ENCODE data around the gene ENPP7.
A peak's percentile ranks its signal among the peaks of the same experiment; 100 is the strongest.

Gene ENPP7

GRCh38 chr17:79730437-79730768 lies 340 bp upstream of the ENPP7 start:
- no peak for DNase-seq (ENCODE audit: low read depth in 2 of 3, low spot score in 1 of 3)

- no peak for DNase-seq (ENCODE audit: low read depth in 2 of 3, low spot score in 1 of 3)
Observed at GRCh38 chr17:79732254-79732653, 1.5 kb downstream of the ENPP7 start.

- DNase-seq (ENCODE audit: low read depth in 2 of 3, low spot score in 1 of 3): no peak
Observed at GRCh38 chr17:79732804-79733691, 2.3 kb downstream of the ENPP7 start.

DNA sequence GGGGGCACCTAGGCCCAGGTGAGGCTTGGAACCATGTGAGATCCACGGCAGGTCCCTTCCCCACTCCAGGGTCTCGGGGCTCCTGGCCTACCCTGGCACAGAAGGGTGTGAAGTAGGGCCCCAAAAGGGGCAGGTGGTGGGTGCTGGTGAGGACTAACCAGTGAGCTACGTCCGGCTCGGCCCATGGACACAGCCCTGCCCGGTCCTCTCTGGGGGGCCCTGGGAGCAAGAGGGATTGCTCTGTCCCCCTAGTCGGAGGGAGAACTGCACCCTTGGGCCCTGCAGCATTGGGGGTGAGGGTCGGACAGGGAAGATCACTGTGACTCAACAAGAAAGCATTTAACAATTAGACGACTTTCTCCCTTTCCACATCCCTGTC lies 2.9 kb downstream of the ENPP7 start:
- no peak for DNase-seq (ENCODE audit: low read depth in 2 of 3, low spot score in 1 of 3)

DNA sequence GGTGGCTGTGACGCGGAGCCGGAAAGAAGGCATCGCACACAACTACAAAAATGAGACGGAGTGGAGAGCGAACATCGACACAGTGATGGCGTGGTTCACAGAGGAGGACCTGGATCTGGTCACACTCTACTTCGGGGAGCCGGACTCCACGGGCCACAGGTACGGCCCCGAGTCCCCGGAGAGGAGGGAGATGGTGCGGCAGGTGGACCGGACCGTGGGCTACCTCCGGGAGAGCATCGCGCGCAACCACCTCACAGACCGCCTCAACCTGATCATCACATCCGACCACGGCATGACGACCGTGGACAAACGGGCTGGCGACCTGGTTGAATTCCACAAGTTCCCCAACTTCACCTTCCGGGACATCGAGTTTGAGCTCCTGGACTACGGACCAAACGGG lies 4.4 kb downstream of the ENPP7 start:
- no peak for DNase-seq (ENCODE audit: low read depth in 2 of 3, low spot score in 1 of 3)

DNA sequence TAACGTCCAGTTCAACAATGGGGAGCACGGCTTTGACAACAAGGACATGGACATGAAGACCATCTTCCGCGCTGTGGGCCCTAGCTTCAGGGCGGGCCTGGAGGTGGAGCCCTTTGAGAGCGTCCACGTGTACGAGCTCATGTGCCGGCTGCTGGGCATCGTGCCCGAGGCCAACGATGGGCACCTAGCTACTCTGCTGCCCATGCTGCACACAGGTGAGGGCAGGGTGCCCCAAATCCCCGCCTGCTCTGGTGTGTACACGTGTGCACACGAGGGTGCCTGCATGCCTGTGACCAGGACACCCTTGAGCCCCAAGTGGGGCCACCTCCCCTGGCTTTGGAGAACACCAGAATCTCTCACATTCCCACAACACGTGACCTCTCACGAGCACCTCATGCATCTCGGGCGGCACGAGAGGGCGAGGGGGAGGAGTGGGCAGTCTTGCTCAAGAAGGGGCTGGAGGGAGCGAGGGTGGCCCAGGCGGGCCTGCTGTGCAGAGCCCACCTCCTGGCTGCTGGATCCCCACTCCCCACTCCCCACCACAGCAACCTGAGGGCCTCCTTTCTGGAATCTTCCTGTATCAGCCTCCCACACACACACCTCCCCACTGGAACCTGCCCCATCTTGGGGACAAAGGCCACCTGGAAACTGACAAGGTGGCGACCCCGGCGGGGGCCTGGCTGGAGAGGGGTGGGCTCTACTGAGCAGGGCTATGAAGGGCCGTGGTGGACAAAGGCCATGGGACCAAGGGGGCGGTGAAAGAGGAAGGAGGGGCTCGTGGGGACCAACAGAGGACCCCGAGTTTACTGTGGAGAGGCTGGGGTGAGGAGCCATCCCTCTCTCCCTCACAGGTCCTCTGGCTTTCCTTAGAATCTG lies 6.5 kb downstream of the ENPP7 start:
- DNase-seq (ENCODE audit: low read depth in 2 of 3, low spot score in 1 of 3): no peak

GRCh38 chr17:79737922-79738578 lies 7.3 kb downstream of the ENPP7 start:
- no peak for DNase-seq (ENCODE audit: low read depth in 2 of 3, low spot score in 1 of 3)

GRCh38 chr17:79738643-79739042 lies 7.9 kb downstream of the ENPP7 start:
- DNase-seq (ENCODE audit: low read depth in 2 of 3, low spot score in 1 of 3): no peak

- no peak for DNase-seq (ENCODE audit: low read depth in 2 of 3, low spot score in 1 of 3)
Observed at GRCh38 chr17:79739148-79740062, 8.7 kb downstream of the ENPP7 start.

DNA sequence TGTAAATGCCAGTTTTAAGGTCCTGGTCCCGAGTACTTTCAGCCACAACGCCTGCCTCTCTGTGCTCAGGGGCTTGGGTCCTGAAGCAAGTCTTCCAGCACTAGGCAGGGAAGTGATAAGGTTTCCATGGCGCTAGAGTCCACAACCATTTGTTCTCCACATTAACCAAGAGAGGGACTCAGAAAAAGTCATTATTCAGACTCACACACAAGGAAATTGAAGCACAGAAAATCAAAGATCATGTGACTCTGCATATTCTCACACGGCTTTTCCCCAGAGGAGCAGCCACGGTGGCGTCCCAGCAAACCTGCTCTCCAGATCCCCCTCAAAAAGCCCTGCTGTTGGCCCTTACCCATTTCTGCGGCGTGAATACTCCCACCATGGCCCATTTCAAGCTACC lies 9.7 kb downstream of the ENPP7 start:
- DNase-seq (ENCODE audit: low read depth in 2 of 3, low spot score in 1 of 3): no peak

DNA sequence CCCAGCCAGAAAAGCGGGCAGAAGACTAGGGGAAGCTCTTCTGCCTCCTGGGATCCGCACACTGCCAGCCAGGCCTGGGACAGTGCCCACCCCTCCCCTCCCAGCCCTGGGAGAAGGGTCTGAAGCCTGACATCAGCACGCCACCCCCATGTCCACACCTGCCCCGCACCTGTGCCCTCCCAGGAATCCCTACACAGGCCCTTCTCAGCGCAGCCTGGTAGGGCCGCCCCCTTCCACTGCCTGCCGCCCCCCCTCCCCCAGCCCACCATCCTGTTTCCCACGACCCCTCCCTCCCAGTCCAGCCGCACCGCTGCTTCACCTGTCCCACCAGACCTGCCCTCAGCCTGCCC lies 10.6 kb downstream of the ENPP7 start:
- DNase-seq (ENCODE audit: low read depth in 2 of 3, low spot score in 1 of 3): no peak

- peak; percentile 50 to 70 (median 56) for DNase-seq (ENCODE audit: low read depth in 2 of 3, low spot score in 1 of 3)
Observed at GRCh38 chr17:79741751-79742588, 11.2 kb downstream of the ENPP7 start.

DNA sequence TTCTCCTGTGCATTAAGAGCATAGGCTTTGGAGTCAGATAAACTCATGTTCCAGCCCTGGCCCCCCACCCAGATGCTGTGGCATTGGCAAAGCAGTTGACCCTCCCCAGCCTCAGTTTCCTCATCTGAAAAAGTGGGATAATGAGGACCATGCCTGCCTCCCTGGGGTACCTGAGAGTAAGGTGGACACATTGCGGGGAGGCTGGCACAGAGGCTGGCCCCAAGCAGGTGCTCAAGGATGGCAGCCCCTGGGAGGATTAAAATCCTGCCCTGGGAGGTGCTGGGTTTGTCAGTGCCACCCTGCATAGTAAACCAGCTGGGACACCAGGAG lies 11.8 kb downstream of the ENPP7 start:
- DNase-seq (ENCODE audit: low read depth in 2 of 3, low spot score in 1 of 3): no peak

DNA sequence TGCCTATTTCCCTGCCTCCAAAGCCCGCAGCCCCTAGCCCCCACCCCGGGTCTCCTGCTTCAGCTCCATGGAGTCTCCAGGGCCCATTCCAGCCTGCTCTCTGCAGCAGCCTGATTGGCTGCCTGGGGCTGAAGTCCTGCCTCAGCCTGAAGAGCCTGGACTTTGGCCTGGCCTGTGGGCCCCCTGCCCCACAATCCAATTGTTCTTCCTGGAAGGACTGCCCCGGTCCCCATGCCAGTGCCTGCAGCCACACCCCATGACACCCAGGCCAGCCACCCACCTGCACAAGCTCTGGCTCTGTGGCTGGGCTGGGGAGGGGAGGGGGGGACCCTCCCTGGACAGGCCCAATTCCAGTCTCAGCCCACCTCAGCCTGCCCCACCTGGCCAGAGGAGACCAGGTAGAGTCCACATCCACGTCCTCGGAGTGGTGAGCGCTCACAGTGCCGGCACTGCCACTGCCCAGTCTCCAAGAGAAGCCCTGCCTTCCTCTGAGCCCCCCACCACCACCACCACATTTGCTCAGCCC lies 12.3 kb downstream of the ENPP7 start:
- no peak for DNase-seq (ENCODE audit: low read depth in 2 of 3, low spot score in 1 of 3)

- no peak for DNase-seq (ENCODE audit: low read depth in 2 of 3, low spot score in 1 of 3)
Observed at GRCh38 chr17:79743614-79744013, 12.9 kb downstream of the ENPP7 start.

- DNase-seq (ENCODE audit: low read depth in 2 of 3, low spot score in 1 of 3): no peak
Observed at GRCh38 chr17:79745641-79746105, 14.9 kb downstream of the ENPP7 start.

DNA sequence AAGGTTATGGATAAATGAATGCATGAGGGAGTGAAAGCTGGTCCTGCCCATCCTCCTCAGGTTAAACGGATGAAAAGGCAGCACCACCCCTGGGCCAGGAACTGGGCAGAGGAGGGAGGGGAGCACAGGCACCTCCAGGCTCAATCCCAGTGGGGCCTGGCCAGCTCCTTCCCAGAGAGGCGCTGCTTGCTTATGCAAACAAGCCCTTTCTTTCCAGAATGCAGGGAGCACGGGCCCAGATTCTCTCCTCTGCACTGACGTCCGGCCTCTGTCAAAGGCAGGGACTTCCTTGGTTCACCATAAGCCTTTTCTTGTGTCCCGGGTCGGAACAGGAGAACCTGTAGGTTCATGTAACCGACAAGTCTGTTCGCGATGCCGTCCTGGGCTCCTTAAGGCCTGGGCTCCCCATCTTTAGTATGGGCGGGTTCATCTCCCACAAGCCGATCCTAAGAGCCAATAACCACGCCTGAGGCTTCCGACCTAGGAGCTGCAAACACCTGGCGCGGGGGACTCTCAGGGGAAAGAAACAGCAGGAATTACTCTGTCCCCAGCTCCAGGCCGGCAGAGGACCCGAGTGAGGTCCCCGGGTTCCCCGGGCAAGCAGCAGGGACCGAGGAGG lies 16.3 kb downstream of the ENPP7 start:
- no peak for DNase-seq (ENCODE audit: low read depth in 2 of 3, low spot score in 1 of 3)

DNA sequence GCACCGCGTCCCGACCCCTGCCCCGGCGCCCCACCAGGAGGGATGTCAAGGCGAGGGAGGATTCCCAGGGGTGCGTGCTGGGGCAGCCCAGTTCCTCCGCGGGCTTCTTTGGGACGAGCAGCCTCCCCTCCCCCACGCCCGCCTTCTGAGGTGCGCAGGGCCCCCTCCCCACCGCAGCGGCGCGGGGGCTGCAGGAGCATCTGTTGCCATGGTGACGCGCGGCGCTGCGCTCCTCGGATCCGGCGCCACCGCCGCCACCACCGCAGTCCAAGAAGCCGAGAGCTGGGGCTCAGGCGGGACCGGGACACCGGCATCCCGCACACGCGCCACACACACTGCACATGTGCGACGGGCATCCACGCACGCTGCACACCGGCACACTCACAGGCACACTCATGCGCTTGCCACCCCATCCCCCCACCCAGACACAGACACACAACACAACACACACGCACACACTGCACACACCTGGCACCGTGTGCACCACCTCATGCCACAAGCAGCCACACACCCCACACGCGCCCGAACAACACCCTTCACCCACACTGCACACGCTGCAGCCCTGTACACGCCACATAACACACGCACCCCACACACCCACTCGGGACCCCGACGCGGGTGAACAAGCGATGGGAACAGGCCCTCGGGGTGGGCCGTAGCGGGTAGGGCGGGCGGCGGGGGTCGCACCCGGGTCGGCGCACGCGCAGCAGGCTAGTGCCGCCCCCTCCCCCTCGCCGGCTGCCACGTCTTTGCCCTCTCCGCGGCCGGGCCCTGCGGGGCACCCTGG lies 17.0 kb downstream of the ENPP7 start:
- DNase-seq (ENCODE audit: low read depth in 2 of 3, low spot score in 1 of 3): no peak
